ENCODE data around the gene MLLT1. TPM values are rescaled to one million over a fixed set of nuclear protein-coding genes. Genes with fewer than 3 reads are reported as not detected.

MLLT1 gene
- total RNA-seq, 1 experiment from 2014 or later: 54.9 TPM

DNA sequence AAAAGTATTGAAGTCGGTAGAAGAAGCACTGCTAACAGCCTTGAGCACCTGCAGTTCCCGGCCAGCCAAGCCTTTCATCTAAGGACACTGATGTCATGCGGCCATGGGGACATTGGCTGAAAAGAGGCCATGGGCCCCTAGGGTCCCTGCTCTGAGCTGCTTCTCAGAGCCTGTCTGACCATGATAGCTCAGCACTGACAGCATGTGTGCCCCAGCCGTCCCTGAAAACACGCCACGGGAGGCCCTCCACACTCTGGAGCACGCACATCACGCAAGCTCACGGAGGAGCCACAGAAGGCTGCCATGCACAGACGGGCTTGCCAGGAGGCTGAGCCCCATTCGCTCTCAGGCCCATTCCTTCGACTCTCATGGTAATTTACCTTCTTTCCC lies 51.8 kb downstream of the MLLT1 start:
- H2BK5ac ChIP-seq (ENCODE audit: insufficient read length, low read length): no peak overlapping the region
- no peak overlapping the region for H4K91ac ChIP-seq (ENCODE audit: insufficient read length, low read depth, low read length)
- no peaks in the 10 kb centered on the region for H3K4me1 ChIP-seq (ENCODE audit: insufficient read depth, low read length)
- H3K79me1 ChIP-seq (ENCODE audit: insufficient read depth, low read depth, low read length, poor library complexity, severe bottlenecking): no peaks in the 10 kb centered on the region
- H3K9me3 Mint-ChIP-seq: no peaks in the 10 kb centered on the region; a peak in 1 of 5 replicates
- H4K5ac ChIP-seq (ENCODE audit: insufficient read length, low read depth, low read length): no peak overlapping the region
- H2BK15ac ChIP-seq (ENCODE audit: low read depth, low read length): no peak overlapping the region
- TF ChIP-seq, protein P1, sequence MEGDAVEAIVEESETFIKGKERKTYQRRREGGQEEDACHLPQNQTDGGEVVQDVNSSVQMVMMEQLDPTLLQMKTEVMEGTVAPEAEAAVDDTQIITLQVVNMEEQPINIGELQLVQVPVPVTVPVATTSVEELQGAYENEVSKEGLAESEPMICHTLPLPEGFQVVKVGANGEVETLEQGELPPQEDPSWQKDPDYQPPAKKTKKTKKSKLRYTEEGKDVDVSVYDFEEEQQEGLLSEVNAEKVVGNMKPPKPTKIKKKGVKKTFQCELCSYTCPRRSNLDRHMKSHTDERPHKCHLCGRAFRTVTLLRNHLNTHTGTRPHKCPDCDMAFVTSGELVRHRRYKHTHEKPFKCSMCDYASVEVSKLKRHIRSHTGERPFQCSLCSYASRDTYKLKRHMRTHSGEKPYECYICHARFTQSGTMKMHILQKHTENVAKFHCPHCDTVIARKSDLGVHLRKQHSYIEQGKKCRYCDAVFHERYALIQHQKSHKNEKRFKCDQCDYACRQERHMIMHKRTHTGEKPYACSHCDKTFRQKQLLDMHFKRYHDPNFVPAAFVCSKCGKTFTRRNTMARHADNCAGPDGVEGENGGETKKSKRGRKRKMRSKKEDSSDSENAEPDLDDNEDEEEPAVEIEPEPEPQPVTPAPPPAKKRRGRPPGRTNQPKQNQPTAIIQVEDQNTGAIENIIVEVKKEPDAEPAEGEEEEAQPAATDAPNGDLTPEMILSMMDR (conservative IDR thresholded peaks at IDR 0.05): no peak
- no peak overlapping the region; a peak in 1 of 5 replicates for H3K4me3 Mint-ChIP-seq
- peaks cover 22 to 36% (median 26%) of the 10 kb centered on the region in 3 experiments; a peak in 6 of 7 replicates for H3K36me3 Mint-ChIP-seq (ENCODE audit: insufficient read depth in 1 of 3, low read depth in 3 of 3)
- no peak overlapping the region for H2BK12ac ChIP-seq (ENCODE audit: insufficient read length, low read depth, low read length)
- no peaks in the 10 kb centered on the region for H3K9me3 ChIP-seq (ENCODE audit: control insufficient read depth, low read depth, low read length)
- no peak overlapping the region for H2AFZ ChIP-seq (ENCODE audit: low read length)
- H2AK5ac ChIP-seq (ENCODE audit: insufficient read length, low read length): no peak overlapping the region
- no peak overlapping the region for H3K14ac ChIP-seq (ENCODE audit: insufficient read depth, low read length)
- H3K23me2 ChIP-seq (ENCODE audit: insufficient read length, low read depth, low read length, poor library complexity, severe bottlenecking): no peaks in the 10 kb centered on the region
- H3K56ac ChIP-seq (ENCODE audit: insufficient read length, low read depth, low read length): no peak overlapping the region
- no peak overlapping the region for H3T11ph ChIP-seq (ENCODE audit: low read length)
- H3K4me1 Mint-ChIP-seq: peaks cover 9 to 13% of the 10 kb centered on the region in 2 experiments
- no peak for DNase-seq
- H4K8ac ChIP-seq (replicated peaks; ENCODE audit: insufficient read length, low read depth, low read length): no peak overlapping the region
- H3K18ac ChIP-seq (ENCODE audit: insufficient read length, low read depth, low read length): no peak overlapping the region
- peak overlapping the region; percentile 66 to 97 (median 86); a peak in 5 of 7 replicates for H3K27ac Mint-ChIP-seq
- no peaks in the 10 kb centered on the region for H4K20me1 ChIP-seq (ENCODE audit: control insufficient read depth, insufficient read depth, insufficient read length)
- no peak overlapping the region for H3K4me2 ChIP-seq (ENCODE audit: insufficient read depth, insufficient read length, low read length)
- H3K27ac ChIP-seq (ENCODE audit: insufficient read length, low read depth, low read length): no peak overlapping the region
- H3K23ac ChIP-seq (ENCODE audit: insufficient read length, low read depth, low read length): no peak overlapping the region
- no peaks in the 10 kb centered on the region for H3K27me3 ChIP-seq (ENCODE audit: insufficient read depth, low read length)
- no peak overlapping the region for H2BK120ac ChIP-seq (ENCODE audit: low read depth, low read length, poor library complexity, severe bottlenecking)
- no peaks in the 10 kb centered on the region; the same call in 1 of the 2 replicates for H3K27me3 Mint-ChIP-seq (ENCODE audit: low read depth)
- H3K9ac ChIP-seq (ENCODE audit: extremely low read depth, insufficient read length, low read length): no peak overlapping the region
- no peak overlapping the region for H2BK20ac ChIP-seq (ENCODE audit: low read depth, low read length, poor library complexity, severe bottlenecking)
- no CpG with 5 or more reads among the region's 12 CpGs for WGBS (ENCODE audit: extremely low coverage, insufficient read length, low lambda C conversion rate)
- H3K79me2 ChIP-seq (ENCODE audit: insufficient read depth, low read length): no peaks in the 10 kb centered on the region; the same call in 1 of the 2 replicates
- no peak overlapping the region for H3K4ac ChIP-seq (ENCODE audit: low read depth, low read length)
